Astrocyte (in vitro differentiated cells and primary cell): Measurements from ENCODE around the gene MYLK2. TPM values are rescaled to one million over a fixed set of nuclear protein-coding genes. Genes with fewer than 3 reads are reported as not detected.
A peak's percentile ranks its signal among the peaks of the same experiment; 100 is the strongest.

ENCODE experiments used
- DNase-seq: peaks from one replicate; pipeline ENCODE4 v3.0.0-alpha.2; 2010; ENCODE audit warnings: low read depth
- FAIRE-seq: peaks from 2 replicates; lab custom pipeline; 2011; peaks lifted over from hg19 to GRCh38; lab: Jason Lieb, UNC
- H2AFZ ChIP-seq: 2 replicates; pipeline ENCODE4 v1.6.0; 2012; ENCODE audit warnings: low read depth, low read length, inconsistent platforms
- H3K27ac ChIP-seq: 2 replicates; pipeline ENCODE4 v1.5.1; 2011; ENCODE audit warnings: low read depth, low read length, inconsistent platforms
- H3K27me3 ChIP-seq: 2 replicates; pipeline ENCODE4 v1.6.0; 2011; ENCODE audit warnings: low read length, inconsistent platforms; ENCODE audit not compliant: insufficient read depth
- H3K36me3 ChIP-seq: 2 replicates; pipeline ENCODE4 v1.5.1; 2011; ENCODE audit warnings: low read length, inconsistent platforms; ENCODE audit not compliant: insufficient read depth
- H3K4me1 ChIP-seq: 2 replicates; pipeline ENCODE4 v1.5.1; 2011; ENCODE audit warnings: low read length, inconsistent platforms; ENCODE audit not compliant: insufficient read depth
- H3K4me2 ChIP-seq: 2 replicates; pipeline ENCODE4 v1.6.0; 2012; ENCODE audit warnings: low read length, inconsistent platforms
- H3K4me3 ChIP-seq: 2 replicates; pipeline ENCODE4 v1.5.1; 2011; ENCODE audit warnings: low read depth, mild to moderate bottlenecking, low read length, inconsistent platforms; ENCODE audit not compliant: insufficient read depth
- H3K79me2 ChIP-seq: 2 replicates; pipeline ENCODE4 v1.6.0; 2012; ENCODE audit warnings: mild to moderate bottlenecking, low read length, inconsistent platforms; ENCODE audit not compliant: insufficient read depth
- H3K9ac ChIP-seq: 2 replicates; pipeline ENCODE4 v1.6.0; 2012; ENCODE audit warnings: mild to moderate bottlenecking, low read length, inconsistent platforms
- H3K9me3 ChIP-seq: 2 replicates; pipeline ENCODE4 v1.5.1; 2012; ENCODE audit warnings: low read depth, mild to moderate bottlenecking, low read length, inconsistent platforms; ENCODE audit not compliant: insufficient read depth
- H4K20me1 ChIP-seq: 2 replicates; pipeline ENCODE4 v1.6.0; 2012; ENCODE audit warnings: low read length, inconsistent platforms; ENCODE audit not compliant: insufficient read depth
- H3K27ac Mint-ChIP-seq: one replicate; pipeline ENCODE4 v1.8.0; 2021; ENCODE audit warnings: mild to moderate bottlenecking, mixed read lengths; ENCODE audit not compliant: unreplicated experiment
- H3K27me3 Mint-ChIP-seq: one replicate; pipeline ENCODE4 v1.8.0; 2021; ENCODE audit warnings: low read depth, mixed read lengths; ENCODE audit not compliant: unreplicated experiment
- H3K36me3 Mint-ChIP-seq: one replicate; pipeline ENCODE4 v1.8.0; 2021; ENCODE audit warnings: low read depth, mixed read lengths; ENCODE audit not compliant: unreplicated experiment
- H3K4me1 Mint-ChIP-seq: one replicate; pipeline ENCODE4 v1.8.0; 2021; ENCODE audit warnings: low read depth, mixed read lengths; ENCODE audit not compliant: unreplicated experiment
- H3K4me3 Mint-ChIP-seq: one replicate; pipeline ENCODE4 v1.8.0; 2021; ENCODE audit warnings: mild to moderate bottlenecking, moderate library complexity, mixed read lengths; ENCODE audit not compliant: unreplicated experiment
- H3K9me3 Mint-ChIP-seq: one replicate; pipeline ENCODE4 v1.8.0; 2021; ENCODE audit warnings: mild to moderate bottlenecking, mixed read lengths; ENCODE audit not compliant: unreplicated experiment
- CTCF ChIP-seq: IDR thresholded peaks from 2 replicates; pipeline ENCODE4 v1.5.1; 2011; ENCODE audit warnings: low read depth, mild to moderate bottlenecking, inconsistent platforms, low read length, moderate library complexity; ENCODE audit not compliant: insufficient read depth
- EZH2 ChIP-seq: IDR thresholded peaks from 2 replicates; pipeline ENCODE4 v1.6.1; 2012; ENCODE audit warnings: mild to moderate bottlenecking, low read length, inconsistent platforms; ENCODE audit not compliant: insufficient read depth
- total RNA-seq: library from RNA; stranded (reverse); gene quantifications from 2 replicates; pipeline ENCODE4 v1.2.1, GENCODE V29; 2021

MYLK2 gene
- total RNA-seq, 1 donor from 2014 or later = 2.1 TPM

GRCh38 chr20:31859266-31859997 is 40.3 kb downstream of the MYLK2 start:
- H3K27me3 ChIP-seq = peaks cover 62% of the 10 kb centered on the region
- no peaks in the 10 kb centered on the region for H3K79me2 ChIP-seq
- H4K20me1 ChIP-seq = no peaks in the 10 kb centered on the region
- peak overlapping the region; percentile 43 for H3K4me3 Mint-ChIP-seq
- no peak for TF ChIP-seq CTCF
- no peak for TF ChIP-seq EZH2
- H3K9me3 Mint-ChIP-seq = peaks cover 2% of the 10 kb centered on the region
- H3K9ac ChIP-seq = no peak overlapping the region
- no peak overlapping the region for H3K4me3 ChIP-seq
- H2AFZ ChIP-seq = no peak overlapping the region
- FAIRE-seq (no peak), DNase-seq (no peak)
- H3K27ac Mint-ChIP-seq = no peak overlapping the region
- peaks cover 2% of the 10 kb centered on the region for H3K36me3 Mint-ChIP-seq
- no peak overlapping the region for H3K4me2 ChIP-seq
- no peaks in the 10 kb centered on the region for H3K4me1 Mint-ChIP-seq
- H3K27ac ChIP-seq = no peak overlapping the region
- H3K27me3 Mint-ChIP-seq = peaks cover 40% of the 10 kb centered on the region
- peaks cover 7% of the 10 kb centered on the region for H3K4me1 ChIP-seq
- no peaks in the 10 kb centered on the region for H3K9me3 ChIP-seq
- H3K36me3 ChIP-seq = no peaks in the 10 kb centered on the region

- Histone ChIP-seq H3K9ac (no peak overlapping the region), H3K9me3 (no peaks in the 10 kb centered on the region), H3K4me2 (no peak overlapping the region), H3K27me3 (peaks cover 56% of the 10 kb centered on the region), H3K79me2 (no peaks in the 10 kb centered on the region), H4K20me1 (no peaks in the 10 kb centered on the region), H3K27ac (no peak overlapping the region), H3K4me3 (no peak overlapping the region), H3K36me3 (no peaks in the 10 kb centered on the region), H3K4me1 (peaks cover 7% of the 10 kb centered on the region), H2AFZ (no peak overlapping the region)
- Mint-ChIP-seq H3K36me3 (peaks cover 2% of the 10 kb centered on the region), H3K9me3 (peaks cover 2% of the 10 kb centered on the region), H3K4me1 (no peaks in the 10 kb centered on the region), H3K27me3 (peaks cover 41% of the 10 kb centered on the region), H3K27ac (no peak overlapping the region), H3K4me3 (peak overlapping the region; percentile 43)
- FAIRE-seq = no peak
- TF ChIP-seq EZH2 (no peak), CTCF (no peak)
- DNase-seq = no peak
Observed at GRCh38 chr20:31859998-31860380, 40.8 kb downstream of the MYLK2 start.
